GM12878 (cell line): ENCODE results near the gene CBFA2T3. TPM values are rescaled to one million over a fixed set of nuclear protein-coding genes. Genes with fewer than 3 reads are reported as not detected.

Experiments
- ATAC-seq: fragments of 200-7000 bp; cut with Tn5 transposase; 3 replicates; pipeline ENCODE4 v1.9.1; 2020; ENCODE audit warnings: mild to moderate bottlenecking, moderate library complexity
- BruUV-seq: library from RNA; stranded (reverse); fragments of 400-500 nt; replicated peaks from 2 replicates; lab custom pipeline; 2021; lab: Mats Ljungman, UMichigan
- CTCF ChIA-PET: fragments of 300-600 bp; sonication (Branson Sonifier 250); formaldehyde crosslinking; extraction: SDS; loops from one replicate; lab custom pipeline; 2021; ENCODE audit warnings: inconsistent platforms; lab: Yijun Ruan, JAX
- POLR2A ChIA-PET: fragments of 350-600 bp; formaldehyde crosslinking; extraction: SDS; loops from one replicate; lab custom pipeline; 2021; ENCODE audit warnings: inconsistent platforms; lab: Charles Lee
- RAD21 ChIA-PET: fragments of 300-600 bp; sonication (Branson Sonifier 250); formaldehyde crosslinking; loops from one replicate; lab custom pipeline; 2023; ENCODE audit warnings: antibody characterized with exemption; ENCODE audit not compliant: unreplicated experiment; lab: Charles Lee
- SMC1A ChIA-PET: fragments of 300-600 bp; sonication (Branson Sonifier 250); formaldehyde crosslinking; loops from one replicate; lab custom pipeline; 2023; ENCODE audit not compliant: unreplicated experiment, uncharacterized antibody; lab: Charles Lee
- DNase-seq: peaks from one replicate; pipeline ENCODE4 v3.0.0-alpha.2; 2011; ENCODE audit warnings: low read depth, low spot score
- FAIRE-seq: peaks from 3 replicates; lab custom pipeline; 2011; peaks lifted over from hg19 to GRCh38; lab: Jason Lieb, UNC
- H2AFZ ChIP-seq: 2 replicates; pipeline ENCODE4 v1.6.0; 2011; ENCODE audit warnings: low read depth, low read length, control low read depth; ENCODE audit not compliant: control insufficient read depth
- H3K27ac ChIP-seq: 2 replicates; pipeline ENCODE4 v1.5.1; 2011; ENCODE audit warnings: control low read depth; ENCODE audit not compliant: control insufficient read depth, insufficient read depth
- H3K27me3 ChIP-seq, 2 experiments: replicated peaks in 1 of 2; 2 replicates each; pipeline versions ENCODE4 v1.6.0 to v1.6.1; 2011; ENCODE audit warnings: low read length in 1 of 2; ENCODE audit not compliant: control insufficient read depth in 2 of 2, insufficient read depth in 2 of 2
- H3K36me3 ChIP-seq, 2 experiments: 2 replicates each; pipeline ENCODE4 v1.5.1; 2011; ENCODE audit warnings: low read length in 1 of 2; ENCODE audit not compliant: control insufficient read depth in 2 of 2, insufficient read depth in 2 of 2
- H3K4me1 ChIP-seq: 2 replicates; pipeline ENCODE4 v1.6.1; 2011; ENCODE audit warnings: mild to moderate bottlenecking, low read length, moderate library complexity, mixed read lengths; ENCODE audit not compliant: control insufficient read depth, insufficient read depth
- H3K4me2 ChIP-seq: 2 replicates; pipeline ENCODE4 v1.6.0; 2011; ENCODE audit warnings: control low read depth; ENCODE audit not compliant: control insufficient read depth, insufficient read depth
- H3K4me3 ChIP-seq: fragments of 200-600 bp; sonication (generic); 2 replicates; pipeline ENCODE4 v1.5.1; 2016
- H3K79me2 ChIP-seq: 2 replicates; pipeline ENCODE4 v1.6.0; 2011; ENCODE audit warnings: low read length; ENCODE audit not compliant: control insufficient read depth, insufficient read depth
- H3K9ac ChIP-seq: 2 replicates; pipeline ENCODE4 v1.8.0; 2011; ENCODE audit warnings: low read length, control low read depth, mixed read lengths; ENCODE audit not compliant: control insufficient read depth, insufficient read depth
- H3K9me3 ChIP-seq: replicated peaks from 3 replicates; pipeline ENCODE4 v1.5.1; 2011; ENCODE audit warnings: mild to moderate bottlenecking, low read length; ENCODE audit not compliant: control insufficient read depth, insufficient read depth
- H4K20me1 ChIP-seq: 2 replicates; pipeline ENCODE4 v1.6.0; 2011; ENCODE audit not compliant: control insufficient read depth, insufficient read depth
- BACH1 ChIP-seq: fragments of 450-650 bp; IDR thresholded peaks from 2 replicates; pipeline ENCODE4 v1.6.1; 2017; ENCODE audit warnings: mild to moderate bottlenecking, borderline replicate concordance
- BHLHE40 ChIP-seq, 2 experiments: fragments of 450-650 bp in 1 of 2; IDR thresholded peaks; 2 replicates each; pipeline ENCODE4 v1.6.1; 2011 to 2017; ENCODE audit warnings: low read depth in 2 of 2, borderline replicate concordance in 1 of 2, improper control_type of control experiment in 1 of 2, low read length in 1 of 2, mild to moderate bottlenecking in 1 of 2
- EGR1 ChIP-seq, 2 experiments: IDR thresholded peaks; 1 replicate in 1 of 2; 2 replicates in 1 of 2; pipeline ENCODE4 v1.6.1; 2011 to 2012; ENCODE audit warnings: low read depth in 2 of 2, low read length in 2 of 2, borderline replicate concordance in 1 of 2, mild to moderate bottlenecking in 1 of 2, moderate library complexity in 1 of 2
- EP300 ChIP-seq, 2 experiments: fragments of 150-350 bp in 1 of 2; IDR thresholded peaks; 2 replicates each; pipeline ENCODE4 v1.6.1; 2011 to 2012; ENCODE audit warnings: low read depth in 2 of 2, low read length in 2 of 2, borderline replicate concordance in 1 of 2, improper control_type of control experiment in 1 of 2, inconsistent platforms in 1 of 2; ENCODE audit not compliant: control insufficient read depth in 1 of 2
- IKZF1 ChIP-seq: fragments of 450-650 bp; conservative IDR thresholded peaks from 2 replicates; pipeline ENCODE4 v1.6.1; 2017; ENCODE audit warnings: antibody characterized with exemption, mild to moderate bottlenecking
- IKZF2 ChIP-seq, 2 experiments: fragments of 450-650 bp; IDR thresholded peaks; 2 replicates each; pipeline ENCODE4 v1.6.1; 2017; ENCODE audit warnings: mild to moderate bottlenecking in 2 of 2, moderate library complexity in 2 of 2
- JUNB ChIP-seq: IDR thresholded peaks from 2 replicates; pipeline ENCODE4 v1.6.1; 2016; ENCODE audit warnings: antibody characterized with exemption, mild to moderate bottlenecking
- MEF2B ChIP-seq: fragments of 450-650 bp; IDR thresholded peaks from 2 replicates; pipeline ENCODE4 v1.6.1; 2018; ENCODE audit warnings: mild to moderate bottlenecking, moderate library complexity; ENCODE audit not compliant: partially characterized antibody, poor library complexity, severe bottlenecking
- MTA3 ChIP-seq: IDR thresholded peaks from 2 replicates; pipeline ENCODE4 v1.6.1; 2012; ENCODE audit warnings: low read length, inconsistent platforms, borderline replicate concordance
- MYC ChIP-seq: IDR thresholded peaks from 2 replicates; pipeline ENCODE4 v1.6.1; 2011; ENCODE audit warnings: mild to moderate bottlenecking, low read length, moderate library complexity, inconsistent platforms; ENCODE audit not compliant: insufficient read depth, insufficient replicate concordance, insufficient read length, severe bottlenecking
- PAX5 ChIP-seq: IDR thresholded peaks from 2 replicates; pipeline ENCODE4 v1.6.1; 2011; ENCODE audit warnings: low read depth, low read length, borderline replicate concordance
- PAX8 ChIP-seq: fragments of 450-650 bp; IDR thresholded peaks from 2 replicates; pipeline ENCODE4 v1.6.1; 2017; ENCODE audit warnings: mild to moderate bottlenecking, moderate library complexity
- RAD51 ChIP-seq: fragments of 450-650 bp; IDR thresholded peaks from 2 replicates; pipeline ENCODE4 v1.6.1; 2016; ENCODE audit warnings: moderate library complexity, mild to moderate bottlenecking, inconsistent platforms
- TAF1 ChIP-seq: IDR thresholded peaks from 2 replicates; pipeline ENCODE4 v1.6.1; 2011; ENCODE audit warnings: mild to moderate bottlenecking, low read depth, low read length, borderline replicate concordance
- TCF3 ChIP-seq: IDR thresholded peaks from 2 replicates; pipeline ENCODE4 v1.6.1; 2012; ENCODE audit warnings: low read depth, mild to moderate bottlenecking, low read length, borderline replicate concordance; ENCODE audit not compliant: insufficient read depth
- ZSCAN29 ChIP-seq: fragments of 450-650 bp; IDR thresholded peaks from 2 replicates; pipeline ENCODE4 v1.6.1; 2017; ENCODE audit warnings: mild to moderate bottlenecking, moderate library complexity
- whole genome bisulfite sequencing: methylation state at CpG from one replicate; pipeline ENCODE4 v1.1.6; 2016; ENCODE audit warnings: low lambda C conversion rate; ENCODE audit not compliant: insufficient replicate concordance, insufficient coverage; ENCODE audit errors: missing lambda C conversion rate; 5-methylcytosine and 5-hydroxymethylcytosine counted together
- in situ Hi-C: fragments of 300-500 bp; cut with MboI; formaldehyde crosslinking; loops from 9 replicates; pipeline ENCODE4 v1.14.3; 2018; ENCODE audit warnings: mixed read lengths
- intact Hi-C: fragments of 100-400 bp; cut with micrococcal nuclease; formaldehyde crosslinking; loops from one replicate; pipeline ENCODE4 v1.14.2; 2022; ENCODE audit not compliant: unreplicated experiment
- polyA plus RNA-seq, 11 experiments: library from polyadenylated mRNA; depleted of rRNA in 4 of 11; unstranded in 6 of 11; stranded (reverse) in 5 of 11; fragments of >200 nt; fragmentation: Nextera tagmentation in 4 of 11; fragmentation: Illumina TruSeq in 1 of 11; extraction: Ambion mirVana in 4 of 11; extraction: Trizol in 1 of 11; gene quantifications; 1 replicate in 1 of 11; 2 replicates in 10 of 11; pipeline versions ENCODE4 v1.2.1 to v1.2.3, GENCODE V29; 2011 to 2016; ENCODE audit warnings: inconsistent platforms in 2 of 11, missing spikeins in 2 of 11, low read depth in 1 of 11
- total RNA-seq, 4 experiments: library from RNA; depleted of rRNA in 3 of 4; stranded (reverse); fragments of >200 nt in 3 of 4; fragmentation: Illumina TruSeq in 1 of 4; extraction: Trizol in 1 of 4; gene quantifications; 2 replicates each; pipeline versions ENCODE4 v1.2.1 to v1.2.3, GENCODE V29; 2013 to 2021

The CBFA2T3 gene
- total and polyA plus RNA-seq, 10 of the 15 experiments (the other 5 are each of a cell fraction or from before 2014, with no cell fraction given): 0.69 to 42.6 (median 4.5) TPM

- FAIRE-seq (peak; percentile 23), ATAC-seq (no peak), DNase-seq (no peak)
- WGBS: 5% methylated on average over 31 of the region's 31 CpGs
- SMC1A ChIA-PET: interaction anchor here (0.6 to 1.6 kb wide), 8 partner anchors 8 to 130 kb away, joined by 3 to 6 read pairs (median 4); partner anchors contain the start of gene CBFA2T3
- Histone ChIP-seq H3K27me3 (no peaks in the 10 kb centered on the region; a peak in 1 of 4 replicates), H3K36me3 (peaks cover 0 to 8% of the 10 kb centered on the region in 2 experiments; a peak in 2 of 4 replicates), H3K4me1 (peaks cover 81% of the 10 kb centered on the region), H3K9ac (peak overlapping the region; percentile 63), H3K79me2 (peaks cover 78% of the 10 kb centered on the region), H3K27ac (peak overlapping the region; percentile 89), H3K4me2 (peak overlapping the region; percentile 96), H3K4me3 (peak overlapping the region; percentile 59), H4K20me1 (no peaks in the 10 kb centered on the region), H2AFZ (peak overlapping the region; percentile 15; the same call in 1 of the 2 replicates), H3K9me3 (no peaks in the 10 kb centered on the region)
- POLR2A ChIA-PET: interaction anchor here (0.8 to 5.2 kb wide), 6 partner anchors 9 to 136 kb away, joined by 3 to 30 read pairs (median 4); partner anchors contain the start of genes ACSF3 and CBFA2T3
- TSS peak; percentile 65 for BruUV-seq
- TF ChIP-seq BACH1: peak; percentile 42; the same call in 1 of the 2 replicates
- TF ChIP-seq MTA3: no peak
- peak; percentile 27 to 34; a peak in 2 of 4 replicates for TF ChIP-seq IKZF2 (IDR thresholded peaks at IDR 0.05)
- TF ChIP-seq RAD51: peak; percentile 4; the same call in 1 of the 2 replicates
- TF ChIP-seq TCF3: peak; percentile 26; the same call in 1 of the 2 replicates
- peak; percentile 46 for TF ChIP-seq JUNB
- TF ChIP-seq BHLHE40 (IDR thresholded peaks at IDR 0.05; ENCODE audit: borderline replicate concordance in 1 of 2, low read depth in 2 of 2, low read length in 1 of 2): peak in 1 of 2 experiments; percentile 8; a peak in 1 of 4 replicates
- peak; percentile 8 for TF ChIP-seq MEF2B
- no peak for TF ChIP-seq PAX8
- no peak for TF ChIP-seq PAX5
- TF ChIP-seq EGR1 (IDR thresholded peaks at IDR 0.05; ENCODE audit: borderline replicate concordance in 1 of 2, low read depth in 2 of 2, low read length in 2 of 2): peak in 1 of 2 experiments; percentile 34; a peak in 1 of 3 replicates
- TF ChIP-seq MYC: no peak
- TF ChIP-seq EP300 (IDR thresholded peaks at IDR 0.05; ENCODE audit: borderline replicate concordance in 1 of 2, control insufficient read depth in 1 of 2, low read depth in 2 of 2, low read length in 2 of 2): no peak
- no peak for TF ChIP-seq ZSCAN29
- TF ChIP-seq IKZF1: peak; percentile 43
- TF ChIP-seq TAF1: no peak
- CTCF ChIA-PET: interaction anchor here (1.1 to 1.9 kb wide), 5 partner anchors 13 to 71 kb away, joined by 3 to 5 read pairs (median 3); no protein-coding TSS in a partner anchor
- RAD21 ChIA-PET: interaction anchor here (0.7 to 3.9 kb wide), 7 partner anchors 8 to 130 kb away, joined by 3 to 29 read pairs (median 5); partner anchors contain the start of gene CBFA2T3
- intact Hi-C loops (loop anchor here (1.0 to 2.0 kb wide), 2 partner anchors 9 to 128 kb away; partner anchors contain the start of gene CBFA2T3), in situ Hi-C loops (no loop called here)
Measured at GRCh38 chr16:88968589-88969280, 8.3 kb downstream of the CBFA2T3 start.
